GM18520 (cell line): Measurements from ENCODE around the gene BCL11B.
"Not testable (repeated sequence)": the region's sequence is repeated elsewhere in the genome, so short reads cannot be mapped to it uniquely, and the experiment has no call there.

Experiments
- ATAC-seq: cut with Tn5 transposase; IDR thresholded peaks from one replicate; pipeline ENCODE4 v1.9.1; 2021; ENCODE audit not compliant: unreplicated experiment

The BCL11B gene

GRCh38 chr14:99203080-99203479, 68.9 kb downstream of the BCL11B start:
- no peak for ATAC-seq

- no peak for ATAC-seq
Measured at GRCh38 chr14:99202516-99202915, 69.5 kb downstream of the BCL11B start.

- ATAC-seq: no peak
Measured at GRCh38 chr14:99201351-99202073, 70.5 kb downstream of the BCL11B start.

GRCh38 chr14:99200654-99201005, 71.4 kb downstream of the BCL11B start:
- ATAC-seq: no peak

- ATAC-seq: no peak
Measured at GRCh38 chr14:99199846-99200653, 71.9 kb downstream of the BCL11B start.

- no peak for ATAC-seq
Measured at GRCh38 chr14:99198746-99199502, 73.1 kb downstream of the BCL11B start.

GRCh38 chr14:99196310-99196650, 75.7 kb downstream of the BCL11B start:
- no peak for ATAC-seq

- ATAC-seq: no peak
Measured at GRCh38 chr14:99195602-99196309, 76.2 kb downstream of the BCL11B start.

GRCh38 chr14:99194736-99195135, 77.3 kb downstream of the BCL11B start:
- ATAC-seq: no peak

- ATAC-seq: no peak
Measured at GRCh38 chr14:99194136-99194535, 77.9 kb downstream of the BCL11B start.

GRCh38 chr14:99192830-99193229, 79.2 kb downstream of the BCL11B start:
- no peak for ATAC-seq

GRCh38 chr14:99192028-99192621, 79.9 kb downstream of the BCL11B start:
- ATAC-seq: no peak

- ATAC-seq: no peak
Measured at GRCh38 chr14:99191395-99192027, 80.5 kb downstream of the BCL11B start.

GRCh38 chr14:99190696-99191394, 81.2 kb downstream of the BCL11B start:
- no peak for ATAC-seq

GRCh38 chr14:99189201-99189801, 82.7 kb downstream of the BCL11B start:
- ATAC-seq: no peak

- ATAC-seq: no peak
Measured at GRCh38 chr14:99188731-99189191, 83.2 kb downstream of the BCL11B start.

GRCh38 chr14:99187858-99188257, 84.1 kb downstream of the BCL11B start:
- ATAC-seq: no peak

- no peak for ATAC-seq
Measured at GRCh38 chr14:99186956-99187690, 84.9 kb downstream of the BCL11B start.

- ATAC-seq: not testable (repeated sequence)
Measured at GRCh38 chr14:99186336-99186735, 85.7 kb downstream of the BCL11B start.
